Uterus (tissue), 4 donors: ENCODE data around the gene SCARF2. TPM values are rescaled to one million over a fixed set of nuclear protein-coding genes. Genes with fewer than 3 reads are reported as not detected.

Experiments used
- DNase-seq, 2 donors: peaks; one replicate each; pipeline ENCODE4 v3.0.0-alpha.2; 2019 to 2020
- H3K27ac ChIP-seq, 2 donors: fragments of 200-600 bp; sonication (generic); 1 replicate in 1 of 2; 2 replicates in 1 of 2; pipeline ENCODE4 v1.5.1; 2016 to 2018
- H3K27me3 ChIP-seq, 2 donors: fragments of 200-600 bp; sonication (generic); one replicate each; pipeline ENCODE4 v1.5.1; 2018 to 2019; ENCODE audit warnings: control low read depth in 1 of 2
- H3K36me3 ChIP-seq, 2 donors: fragments of 200-600 bp; sonication (generic); one replicate each; pipeline ENCODE4 v1.5.1; 2019; ENCODE audit warnings: control low read depth in 1 of 2
- H3K4me1 ChIP-seq, 2 donors: fragments of 200-600 bp; sonication (generic); one replicate each; pipeline ENCODE4 v1.5.1; 2018 to 2019; ENCODE audit warnings: control low read depth in 1 of 2
- H3K4me3 ChIP-seq, 2 donors: fragments of 200-600 bp; sonication (generic); 1 replicate in 1 of 2; 2 replicates in 1 of 2; pipeline ENCODE4 v1.5.1; 2018 to 2019; ENCODE audit warnings: mild to moderate bottlenecking in 1 of 2
- H3K9me3 ChIP-seq, 2 donors: fragments of 200-600 bp; sonication (generic); one replicate each; pipeline ENCODE4 v1.5.1; 2019; ENCODE audit warnings: control low read depth in 1 of 2
- CTCF ChIP-seq, 4 experiments: fragments of 200-600 bp in 2 of 4; fragments of 450-650 bp in 2 of 4; sonication (generic) in 2 of 4; IDR thresholded peaks; one replicate each; pipeline ENCODE4 v1.5.1; 2016 to 2019; ENCODE audit warnings: antibody characterized with exemption in 4 of 4, mild to moderate bottlenecking in 2 of 4, moderate library complexity in 1 of 4
- POLR2A ChIP-seq, 2 donors: fragments of 450-650 bp; IDR thresholded peaks; one replicate each; pipeline ENCODE4 v1.6.1; 2016; ENCODE audit warnings: antibody characterized with exemption in 2 of 2, mild to moderate bottlenecking in 1 of 2, moderate library complexity in 1 of 2
- intact Hi-C: fragments of 100-400 bp; cut with DNase I; formaldehyde crosslinking; loops from one replicate; pipeline ENCODE4 v1.15.1; 2023; ENCODE audit warnings: low total_unique reads
- total RNA-seq, 4 donors: library from RNA; depleted of rRNA in 3 of 4; stranded (reverse); fragments of >200 nt in 3 of 4; gene quantifications; one replicate each; pipeline versions ENCODE4 v1.1.0 to v1.2.4, GENCODE V29; 2014 to 2023
- donor health status: DM: yes; HTN: yes; CAD: no.

The SCARF2 gene
- total RNA-seq, 4 donors from 2014 or later = 22.9 to 84.5 (median 30.1) TPM

GRCh38 chr22:20440637-20441591 lies 3.3 kb upstream of the SCARF2 start:
- H3K27ac ChIP-seq = peak overlapping the region in 1 of 2 donors; percentile 44

GRCh38 chr22:20439928-20440575 lies 2.4 kb upstream of the SCARF2 start:
- no peak for DNase-seq
- intact Hi-C loops = loop anchor here (10.0 kb wide), 1 partner anchor 55 kb away; the partner anchor contains the start of gene KLHL22
- H3K4me3 ChIP-seq = no peak overlapping the region
- no peaks in the 10 kb centered on the region for H3K27me3 ChIP-seq
- H3K9me3 ChIP-seq = no peaks in the 10 kb centered on the region
- TF ChIP-seq CTCF (IDR thresholded peaks at IDR 0.05) (no peak), POLR2A (IDR thresholded peaks at IDR 0.05) (no peak)
- H3K36me3 ChIP-seq = no peaks in the 10 kb centered on the region
- H3K4me1 ChIP-seq = peaks cover 0 to 12% of the 10 kb centered on the region in 2 donors
- peak overlapping the region in 1 of 2 donors; percentile 13 for H3K27ac ChIP-seq

More at GRCh38 chr22:20440637-20441591, 3.3 kb upstream of the SCARF2 start:
- Histone ChIP-seq H3K27me3 (no peaks in the 10 kb centered on the region), H3K4me1 (peaks cover 0 to 5% of the 10 kb centered on the region in 2 donors), H3K4me3 (no peak overlapping the region), H3K36me3 (no peaks in the 10 kb centered on the region), H3K9me3 (no peaks in the 10 kb centered on the region)
- no peak for DNase-seq
- intact Hi-C loops = no loop called here
- TF ChIP-seq CTCF (IDR thresholded peaks at IDR 0.05) = no peak
- TF ChIP-seq POLR2A (IDR thresholded peaks at IDR 0.05) = no peak

- no peaks in the 10 kb centered on the region for H3K9me3 ChIP-seq
- intact Hi-C loops = loop anchor here (10.0 kb wide), 1 partner anchor 55 kb away; the partner anchor contains the start of gene KLHL22
- H3K27me3 ChIP-seq = no peaks in the 10 kb centered on the region
- H3K4me3 ChIP-seq = no peak overlapping the region
- H3K36me3 ChIP-seq = no peaks in the 10 kb centered on the region
- no peak for TF ChIP-seq CTCF (IDR thresholded peaks at IDR 0.05)
- TF ChIP-seq POLR2A (IDR thresholded peaks at IDR 0.05) = no peak
- H3K4me1 ChIP-seq = peaks cover 0 to 12% of the 10 kb centered on the region in 2 donors
- DNase-seq = no peak
- H3K27ac ChIP-seq = peak overlapping the region; percentile 13 to 88
These were observed 1.9 kb upstream of the SCARF2 start for GRCh38 chr22:20439556-20439927.

GRCh38 chr22:20438678-20439492 lies 1.3 kb upstream of the SCARF2 start:
- intact Hi-C loops = loop anchor here (10.0 kb wide), 1 partner anchor 56 kb away; the partner anchor contains the start of gene KLHL22
- Histone ChIP-seq H3K4me3 (peak overlapping the region; percentile 77 to 86), H3K4me1 (peaks cover 0 to 12% of the 10 kb centered on the region in 2 donors), H3K27ac (peak overlapping the region; percentile 88 to 97), H3K36me3 (no peaks in the 10 kb centered on the region), H3K9me3 (no peaks in the 10 kb centered on the region), H3K27me3 (no peaks in the 10 kb centered on the region)
- no peak for DNase-seq
- no peak for TF ChIP-seq POLR2A (IDR thresholded peaks at IDR 0.05)
- peak in 1 of 4 experiments; percentile 21 for TF ChIP-seq CTCF (IDR thresholded peaks at IDR 0.05)
